Psoas muscle (tissue), 8 donors: ENCODE results near the gene NEURL1. TPM values are rescaled to one million over a fixed set of nuclear protein-coding genes. Genes with fewer than 3 reads are reported as not detected.

Source experiments
- ATAC-seq, 4 donors: fragments of 200-7000 bp; cut with Tn5 transposase; one replicate each; pipeline ENCODE4 v1.9.1; 2020; ENCODE audit warnings: moderate library complexity in 3 of 4, mild to moderate bottlenecking in 2 of 4
- DNase-seq, 2 donors: peaks; one replicate each; pipeline ENCODE4 v3.0.0-alpha.2; 2020
- H3K27ac ChIP-seq: fragments of 200-600 bp; one replicate; pipeline ENCODE4 v1.8.0; 2022
- H3K27me3 ChIP-seq, 3 donors: fragments of 200-600 bp in 1 of 3; one replicate each; pipeline versions ENCODE4 v1.6.1 to v1.8.0; 2013 to 2022; ENCODE audit warnings: low read length in 2 of 3, mild to moderate bottlenecking in 2 of 3, moderate library complexity in 1 of 3; ENCODE audit not compliant: insufficient read depth in 3 of 3
- H3K36me3 ChIP-seq, 2 donors: fragments of 200-600 bp in 1 of 2; one replicate each; pipeline versions ENCODE4 v1.6.1 to v1.8.0; 2013 to 2022; ENCODE audit warnings: low read depth in 1 of 2, mild to moderate bottlenecking in 1 of 2, moderate library complexity in 1 of 2; ENCODE audit not compliant: insufficient read depth in 1 of 2
- H3K4me1 ChIP-seq: fragments of 200-600 bp; one replicate; pipeline ENCODE4 v1.8.0; 2022
- H3K4me3 ChIP-seq: fragments of 200-600 bp; one replicate; pipeline ENCODE4 v1.8.0; 2022; ENCODE audit warnings: mild to moderate bottlenecking
- H3K9me3 ChIP-seq: fragments of 200-600 bp; one replicate; pipeline ENCODE4 v1.8.0; 2022
- WGBS, 3 donors: extraction: QIAGEN DNeasy Blood & Tissue Kit; methylation state at CpG; one replicate each; pipeline versions ENCODE4 v1.1.6 to v1.1.7; 2013; 5-methylcytosine and 5-hydroxymethylcytosine counted together
- intact Hi-C, 2 donors: fragments of 100-400 bp; cut with DNase I; formaldehyde crosslinking; loops; one replicate each; pipeline versions ENCODE4 v1.11.0 to v1.14.2; 2022
- polyA plus RNA-seq, 3 donors: library from polyadenylated mRNA; stranded (reverse); fragments of 200-250 nt; gene quantifications; one replicate each; pipeline ENCODE4 v1.2.3, GENCODE V29; 2013
- total RNA-seq, 4 donors: library from RNA; stranded (reverse); fragmentation: NEBNext Ultra II Directional in 2 of 4; extraction: Animal tissue kit (Norgen Biotek cat#: 25700) in 2 of 4; gene quantifications; one replicate each; pipeline versions ENCODE4 v1.2.1 to v1.2.4, GENCODE V29; 2021 to 2023
- TF ChIP-seq, protein P1 (sequence below): fragments of 200-600 bp; IDR thresholded peaks from one replicate; pipeline ENCODE4 v1.8.0; 2022; ENCODE audit warnings: antibody characterized with exemption
- donor health status: healthy with polysubstance abuse.
- donor health status: DM: no; HTN: no; CAD: no; lungs with moderate emphysema.
- donor health status: Bipolar disorder and iron deficiency.
- donor health status: healthy.
- donor health status: DM: yes; HTN: yes; CAD: no.
- donor health status: DM: no; HTN: no; CAD: no.
- donor health status: DM: no; HTN: no; CAD: no.
- donor health status: DM: yes; HTN: yes; CAD: no.

Gene NEURL1
- total and polyA plus RNA-seq, 7 donors = 10.9 to 103 (median 66.6) TPM

GRCh38 chr10:103573205-103573487, 79.6 kb downstream of the NEURL1 start:
- Histone ChIP-seq H3K27me3 (no peaks in the 10 kb centered on the region), H3K4me1 (no peaks in the 10 kb centered on the region), H3K36me3 (peaks cover 0 to 40% of the 10 kb centered on the region in 2 donors), H3K9me3 (no peaks in the 10 kb centered on the region), H3K4me3 (no peak overlapping the region), H3K27ac (no peak overlapping the region)
- intact Hi-C loops = no loop called here
- 87 to 93% (median 92%) methylated on average over 7 of the region's 7 CpGs for WGBS, 3 donors
- DNase-seq (peak in 1 of 2 donors; percentile 5), ATAC-seq (no peak)
- TF ChIP-seq, protein P1, sequence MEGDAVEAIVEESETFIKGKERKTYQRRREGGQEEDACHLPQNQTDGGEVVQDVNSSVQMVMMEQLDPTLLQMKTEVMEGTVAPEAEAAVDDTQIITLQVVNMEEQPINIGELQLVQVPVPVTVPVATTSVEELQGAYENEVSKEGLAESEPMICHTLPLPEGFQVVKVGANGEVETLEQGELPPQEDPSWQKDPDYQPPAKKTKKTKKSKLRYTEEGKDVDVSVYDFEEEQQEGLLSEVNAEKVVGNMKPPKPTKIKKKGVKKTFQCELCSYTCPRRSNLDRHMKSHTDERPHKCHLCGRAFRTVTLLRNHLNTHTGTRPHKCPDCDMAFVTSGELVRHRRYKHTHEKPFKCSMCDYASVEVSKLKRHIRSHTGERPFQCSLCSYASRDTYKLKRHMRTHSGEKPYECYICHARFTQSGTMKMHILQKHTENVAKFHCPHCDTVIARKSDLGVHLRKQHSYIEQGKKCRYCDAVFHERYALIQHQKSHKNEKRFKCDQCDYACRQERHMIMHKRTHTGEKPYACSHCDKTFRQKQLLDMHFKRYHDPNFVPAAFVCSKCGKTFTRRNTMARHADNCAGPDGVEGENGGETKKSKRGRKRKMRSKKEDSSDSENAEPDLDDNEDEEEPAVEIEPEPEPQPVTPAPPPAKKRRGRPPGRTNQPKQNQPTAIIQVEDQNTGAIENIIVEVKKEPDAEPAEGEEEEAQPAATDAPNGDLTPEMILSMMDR = no peak

- Histone ChIP-seq H3K27ac (no peak overlapping the region), H3K9me3 (no peaks in the 10 kb centered on the region), H3K27me3 (no peaks in the 10 kb centered on the region), H3K4me3 (no peak overlapping the region), H3K4me1 (peaks cover 9% of the 10 kb centered on the region), H3K36me3 (peaks cover 0 to 40% of the 10 kb centered on the region in 2 donors)
- peak in 1 of 2 donors; percentile 30 for DNase-seq
- WGBS, 3 donors = 77 to 81% (median 77%) methylated on average over 16 of the region's 16 CpGs
- intact Hi-C loops = no loop called here
- TF ChIP-seq, protein P1 = no peak
- ATAC-seq = no peak
These were observed 80.9 kb downstream of the NEURL1 start for GRCh38 chr10:103574097-103575061.

GRCh38 chr10:103575416-103576075, 82.0 kb downstream of the NEURL1 start:
- Histone ChIP-seq H3K4me1 (peaks cover 18% of the 10 kb centered on the region), H3K4me3 (no peak overlapping the region), H3K36me3 (peaks cover 0 to 40% of the 10 kb centered on the region in 2 donors), H3K27ac (no peak overlapping the region), H3K27me3 (no peaks in the 10 kb centered on the region), H3K9me3 (no peaks in the 10 kb centered on the region)
- TF ChIP-seq, protein P1 = no peak
- no peak for ATAC-seq
- 73 to 87% (median 73%) methylated on average over 6 of the region's 6 CpGs for WGBS, 3 donors
- intact Hi-C loops = no loop called here
- DNase-seq = peak in 1 of 2 donors; percentile 40

GRCh38 chr10:103576076-103576471, 82.6 kb downstream of the NEURL1 start:
- Histone ChIP-seq H3K27me3 (no peaks in the 10 kb centered on the region), H3K4me3 (no peak overlapping the region), H3K4me1 (peaks cover 23% of the 10 kb centered on the region), H3K27ac (no peak overlapping the region), H3K9me3 (no peaks in the 10 kb centered on the region), H3K36me3 (peaks cover 0 to 36% of the 10 kb centered on the region in 2 donors)
- intact Hi-C loops = no loop called here
- WGBS, 3 donors = 90 to 100% (median 96%) methylated on average over 1 of the region's 1 CpG
- peak in 1 of 2 donors; percentile 6 for DNase-seq
- TF ChIP-seq, protein P1 = no peak
- ATAC-seq = no peak
